ENCODE data around the gene LRWD1.
"Not testable (repeated sequence)": the region's sequence is repeated elsewhere in the genome, so short reads cannot be mapped to it uniquely, and the experiment has no call there.

Gene LRWD1

GRCh38 chr7:102444961-102445673 lies 19.7 kb upstream of the LRWD1 start:
- DNase-seq, result no peak

GRCh38 chr7:102445674-102446071 lies 19.1 kb upstream of the LRWD1 start:
- DNase-seq, result no peak

- DNase-seq, result no peak
Observed at GRCh38 chr7:102446387-102447156, 18.2 kb upstream of the LRWD1 start.

- no peak for DNase-seq
Observed at GRCh38 chr7:102447311-102447710, 17.5 kb upstream of the LRWD1 start.

GRCh38 chr7:102449136-102449535 lies 15.6 kb upstream of the LRWD1 start:
- no peak for DNase-seq

- DNase-seq, result no peak
Observed at GRCh38 chr7:102450242-102450641, 14.5 kb upstream of the LRWD1 start.

- no peak for DNase-seq
Observed at GRCh38 chr7:102451371-102452054, 13.3 kb upstream of the LRWD1 start.

- no peak for DNase-seq
Observed at GRCh38 chr7:102452451-102452850, 12.3 kb upstream of the LRWD1 start.

GRCh38 chr7:102453319-102453718 lies 11.5 kb upstream of the LRWD1 start:
- DNase-seq, result no peak

GRCh38 chr7:102454468-102454867 lies 10.3 kb upstream of the LRWD1 start:
- no peak for DNase-seq

- DNase-seq, result not testable (repeated sequence)
Observed at GRCh38 chr7:102454932-102455331, 9.9 kb upstream of the LRWD1 start.

- no peak for DNase-seq
Observed at GRCh38 chr7:102455596-102455995, 9.2 kb upstream of the LRWD1 start.

- no peak for DNase-seq
Observed at GRCh38 chr7:102456327-102456726, 8.5 kb upstream of the LRWD1 start.

- no peak for DNase-seq
Observed at GRCh38 chr7:102457352-102457924, 7.3 kb upstream of the LRWD1 start.

GRCh38 chr7:102459221-102459844 lies 5.5 kb upstream of the LRWD1 start:
- DNase-seq, result no peak

GRCh38 chr7:102460467-102460866 lies 4.3 kb upstream of the LRWD1 start:
- no peak for DNase-seq

- no peak for DNase-seq
Observed at GRCh38 chr7:102463841-102464576, 775 bp upstream of the LRWD1 start.

- DNase-seq, result no peak
Observed at GRCh38 chr7:102466097-102466496, 1.3 kb downstream of the LRWD1 start.

GRCh38 chr7:102467581-102468477 lies 3.0 kb downstream of the LRWD1 start:
- no peak for DNase-seq

- no peak for DNase-seq
Observed at GRCh38 chr7:102468478-102469350, 3.9 kb downstream of the LRWD1 start.

Data from GF-D8 (cell line).